GM19463 (cell line): ENCODE measurements around the gene ERMAP.

ENCODE experiments used
- ATAC-seq: cut with Tn5 transposase; IDR thresholded peaks from one replicate; pipeline ENCODE4 v1.9.1; 2021; ENCODE audit warnings: mild to moderate bottlenecking, moderate library complexity; ENCODE audit not compliant: unreplicated experiment

ERMAP gene, protein sequence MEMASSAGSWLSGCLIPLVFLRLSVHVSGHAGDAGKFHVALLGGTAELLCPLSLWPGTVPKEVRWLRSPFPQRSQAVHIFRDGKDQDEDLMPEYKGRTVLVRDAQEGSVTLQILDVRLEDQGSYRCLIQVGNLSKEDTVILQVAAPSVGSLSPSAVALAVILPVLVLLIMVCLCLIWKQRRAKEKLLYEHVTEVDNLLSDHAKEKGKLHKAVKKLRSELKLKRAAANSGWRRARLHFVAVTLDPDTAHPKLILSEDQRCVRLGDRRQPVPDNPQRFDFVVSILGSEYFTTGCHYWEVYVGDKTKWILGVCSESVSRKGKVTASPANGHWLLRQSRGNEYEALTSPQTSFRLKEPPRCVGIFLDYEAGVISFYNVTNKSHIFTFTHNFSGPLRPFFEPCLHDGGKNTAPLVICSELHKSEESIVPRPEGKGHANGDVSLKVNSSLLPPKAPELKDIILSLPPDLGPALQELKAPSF

DNA sequence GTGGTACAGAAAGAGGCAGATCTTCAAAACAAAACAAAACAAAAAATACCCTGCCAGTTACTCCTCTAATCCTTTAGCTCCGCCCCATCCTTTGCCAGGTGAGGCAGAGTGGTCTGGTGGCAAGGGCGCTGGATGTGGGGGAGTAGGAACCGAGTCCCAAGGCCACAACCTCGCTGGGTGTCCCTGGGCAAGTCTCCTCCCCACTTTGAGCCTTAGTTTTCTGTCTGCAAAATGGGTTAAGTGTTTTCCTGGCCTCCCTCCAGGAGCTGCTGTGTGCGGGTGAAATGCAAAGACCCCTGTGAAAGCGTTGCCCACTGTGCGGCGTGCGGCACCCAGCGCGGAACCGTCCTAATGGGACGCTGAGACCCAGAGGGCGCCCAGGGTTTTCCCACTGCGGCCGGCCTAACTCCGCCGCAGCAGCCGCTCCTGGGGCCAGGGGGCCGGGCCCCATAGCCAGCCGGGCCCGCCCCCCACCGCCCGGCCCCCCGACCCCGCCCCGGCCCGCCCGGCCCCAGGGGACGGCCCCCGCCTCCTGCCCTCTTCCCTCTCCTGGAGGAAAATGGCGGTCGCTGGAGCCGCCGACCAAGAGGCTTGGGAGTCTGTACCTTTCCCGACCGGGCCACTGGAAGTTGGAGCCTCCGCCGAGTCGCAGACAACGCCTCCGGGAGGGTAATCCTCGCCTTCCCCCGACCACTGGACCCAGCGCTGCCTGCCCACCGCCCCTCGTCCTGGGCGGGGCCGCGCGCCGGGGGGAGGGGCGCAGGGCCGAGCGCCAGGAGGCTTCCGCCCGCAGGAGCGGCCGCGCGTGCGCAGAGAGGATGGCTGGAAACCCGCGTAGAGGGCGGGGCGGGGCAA, at the start of gene ERMAP, which contains the start of gene SVBP:
Gene ERMAP (plus strand): TSS at position 538 of the 855 bp plus-strand sequence. CDS start 13,327 bp downstream, outside the sequence.
Gene SVBP (minus strand): TSS at position 813 of the 855 bp plus-strand sequence. CDS start 853 bp downstream, outside the sequence.
- ATAC-seq: peak; percentile 81

DNA sequence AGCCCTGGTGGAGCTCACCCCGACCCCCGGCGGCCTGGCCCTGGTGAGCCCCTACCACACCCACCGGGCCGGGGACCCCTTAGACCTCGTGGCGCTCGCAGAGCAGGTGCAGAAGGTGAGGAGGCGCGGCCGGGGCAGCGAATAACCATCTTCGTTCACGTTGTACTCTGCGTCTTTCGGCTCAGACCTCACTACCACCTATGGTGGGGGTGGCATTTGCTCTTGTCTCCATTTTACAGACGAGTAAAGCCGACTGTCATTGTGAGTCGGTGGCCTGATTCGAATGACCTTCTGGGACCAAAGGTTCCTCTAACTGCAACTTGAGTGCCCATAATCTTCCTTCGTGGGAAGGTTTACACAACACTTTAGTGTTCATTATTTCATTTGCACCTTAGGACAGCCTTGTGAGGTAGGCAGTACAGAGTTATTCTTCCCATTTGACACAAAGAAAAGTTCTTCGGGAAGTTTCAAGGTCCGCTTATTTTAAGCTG, 49.4 kb upstream of the ERMAP start:
- peak; percentile 17 for ATAC-seq

DNA sequence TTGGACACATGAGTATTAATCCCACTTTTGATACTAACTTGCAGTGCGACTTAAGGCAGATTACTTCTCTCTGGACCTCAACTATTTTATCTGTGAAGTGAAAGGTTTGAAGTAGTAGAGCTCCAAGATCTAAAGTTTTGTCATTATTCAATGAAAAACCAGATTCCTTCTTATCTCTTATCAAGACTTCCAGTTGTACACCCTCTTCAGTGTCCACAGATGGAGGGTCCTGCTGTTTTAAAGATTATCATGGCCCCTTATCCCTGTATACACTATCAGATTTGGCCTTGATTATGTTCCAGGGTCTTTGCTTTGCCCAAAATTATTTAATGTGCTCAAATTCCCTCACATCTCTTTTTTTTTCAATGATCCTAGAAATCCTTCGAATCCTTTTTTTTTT, 48.8 kb upstream of the ERMAP start:
- ATAC-seq: no peak

DNA sequence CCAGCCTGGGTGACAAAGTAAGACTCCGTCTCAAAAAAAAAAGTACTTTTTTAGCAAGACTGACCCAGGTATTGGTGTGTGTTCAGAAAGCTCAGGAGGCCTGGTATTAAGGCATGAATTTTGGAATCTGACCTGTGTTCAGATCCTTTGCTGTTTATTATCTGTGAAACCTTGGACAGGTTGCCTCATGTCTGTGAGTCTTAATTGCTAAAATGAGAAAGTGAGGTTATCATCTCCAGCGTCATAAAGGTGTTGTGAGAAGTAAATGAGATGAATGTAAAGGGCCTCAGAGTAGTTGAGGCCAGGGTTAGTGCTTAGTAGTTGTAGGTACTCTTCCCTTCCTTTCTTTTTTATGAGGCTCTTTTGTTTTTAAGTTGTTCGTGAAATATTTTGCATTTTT, 47.1 kb upstream of the ERMAP start:
- ATAC-seq: no peak

DNA sequence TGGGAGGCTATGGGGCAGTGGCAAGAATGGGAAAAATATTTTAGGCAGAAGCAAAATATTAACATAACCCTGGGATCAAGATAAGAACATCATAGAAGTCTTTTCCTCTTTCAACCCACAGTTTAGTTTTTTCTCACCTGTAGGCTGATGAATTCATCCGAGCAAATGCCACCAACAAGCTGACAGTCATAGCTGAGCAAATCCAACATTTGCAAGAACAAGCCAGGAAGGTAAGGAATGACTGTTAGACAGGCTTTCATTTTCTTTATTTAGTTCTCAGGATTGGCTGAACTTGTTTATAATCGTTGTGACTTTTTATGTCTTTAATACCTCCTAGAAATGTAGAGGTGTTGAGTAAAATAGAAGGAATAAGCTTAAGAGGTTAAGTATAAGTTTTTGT, 43.5 kb upstream of the ERMAP start:
- no peak for ATAC-seq

DNA sequence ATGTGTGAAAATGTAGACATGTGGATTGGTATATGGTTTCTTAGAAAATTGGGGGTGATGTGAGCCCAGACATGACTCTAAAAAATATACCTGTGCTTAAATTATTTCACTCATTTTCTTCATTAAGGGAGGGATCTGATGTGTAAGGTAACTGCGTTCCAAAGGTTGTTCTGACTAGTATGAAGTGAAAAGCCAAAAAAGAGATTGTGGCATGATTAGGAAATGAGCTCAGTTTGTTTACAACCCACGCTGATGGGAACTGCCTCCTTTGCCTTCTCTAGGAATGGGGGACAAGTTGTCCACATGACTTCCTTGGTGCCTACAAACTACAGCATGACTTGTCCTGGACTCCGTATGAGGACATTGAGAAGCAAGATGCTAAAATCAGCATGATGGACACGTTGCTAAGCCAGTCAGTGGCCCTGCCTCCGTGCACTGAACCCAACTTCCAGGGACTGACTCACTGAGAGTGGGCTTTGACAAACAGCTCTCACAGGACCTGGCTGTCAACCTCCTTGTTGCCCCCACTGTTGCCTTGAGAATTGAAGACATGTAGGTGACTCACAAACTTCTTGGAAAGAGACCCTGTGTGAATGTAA, 41.9 kb upstream of the ERMAP start:
- ATAC-seq: no peak

DNA sequence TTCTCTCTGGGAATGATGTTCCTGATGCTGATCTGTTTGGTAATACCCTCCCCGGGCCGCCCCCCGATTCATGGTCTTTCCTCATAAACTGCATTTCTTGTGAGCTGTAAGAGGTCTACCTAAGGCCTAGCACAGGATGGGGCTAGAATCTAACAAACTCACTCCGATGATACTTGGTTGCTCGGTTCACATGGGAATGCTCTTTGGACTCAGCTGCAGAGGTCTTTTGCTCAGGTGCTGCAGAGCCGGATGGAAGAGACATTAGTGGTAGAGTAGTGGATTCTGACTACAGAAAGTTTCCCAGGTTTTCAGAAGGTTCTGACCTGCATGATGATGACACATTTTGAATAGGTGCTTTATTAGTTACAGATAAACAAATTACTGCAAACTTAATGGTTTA, 40.4 kb upstream of the ERMAP start:
- ATAC-seq: no peak

DNA sequence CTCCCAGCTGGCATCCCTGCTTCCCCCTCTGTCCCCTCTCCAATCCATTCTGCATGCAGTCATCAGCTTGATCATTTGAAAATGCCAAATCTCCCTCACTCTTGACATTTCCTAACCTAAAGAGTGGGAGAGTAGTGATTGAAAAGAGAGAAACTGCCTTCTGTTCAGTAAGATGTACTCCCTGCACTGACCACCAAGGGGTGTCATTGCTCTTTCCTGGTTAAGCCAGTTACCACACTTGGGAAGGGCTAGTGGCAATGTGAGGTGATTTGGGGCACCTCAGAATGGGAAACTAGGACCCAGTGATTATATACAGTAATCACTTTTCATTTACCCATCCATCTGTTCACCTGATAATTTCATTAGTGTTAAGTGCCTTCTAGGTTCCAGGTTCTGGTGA, 39.1 kb upstream of the ERMAP start:
- ATAC-seq: no peak

DNA sequence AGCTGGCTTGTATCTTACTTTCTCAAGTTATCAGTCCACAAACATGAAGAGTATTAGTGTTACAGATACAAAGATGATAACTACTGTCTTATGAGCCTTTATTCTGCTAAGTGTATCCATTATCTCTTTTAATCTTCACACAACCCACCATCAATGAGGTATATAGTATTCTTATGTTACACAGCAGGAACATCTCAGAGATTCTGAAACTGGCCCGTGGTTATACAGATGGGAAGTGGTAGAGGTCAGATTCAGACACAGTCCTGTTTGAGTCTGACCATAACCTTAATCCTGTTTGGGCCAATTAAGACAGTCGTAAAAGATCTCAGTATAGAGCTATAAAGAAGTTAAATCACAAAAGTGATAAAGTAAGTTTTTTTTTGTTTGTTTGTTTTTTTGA, 37.2 kb upstream of the ERMAP start:
- no peak for ATAC-seq

DNA sequence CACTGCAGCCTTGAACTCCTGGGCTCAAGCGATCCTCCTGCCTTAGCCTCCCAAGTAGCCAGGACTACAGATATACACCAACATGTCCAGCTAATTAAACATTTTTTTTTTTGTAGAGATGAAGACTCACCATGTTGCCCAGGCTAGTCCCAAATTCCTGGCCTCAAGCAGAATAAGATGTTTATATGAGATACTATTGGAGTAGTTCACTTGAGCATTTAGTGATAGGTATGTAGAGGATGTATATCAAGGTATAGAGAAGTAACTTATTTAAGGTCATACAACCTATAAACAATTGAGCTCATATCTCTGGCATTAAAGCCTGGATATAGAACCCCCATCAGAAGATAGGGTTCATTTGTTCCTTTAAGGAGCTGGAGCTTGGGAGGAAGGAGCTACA, 36.7 kb upstream of the ERMAP start:
- no peak for ATAC-seq

DNA sequence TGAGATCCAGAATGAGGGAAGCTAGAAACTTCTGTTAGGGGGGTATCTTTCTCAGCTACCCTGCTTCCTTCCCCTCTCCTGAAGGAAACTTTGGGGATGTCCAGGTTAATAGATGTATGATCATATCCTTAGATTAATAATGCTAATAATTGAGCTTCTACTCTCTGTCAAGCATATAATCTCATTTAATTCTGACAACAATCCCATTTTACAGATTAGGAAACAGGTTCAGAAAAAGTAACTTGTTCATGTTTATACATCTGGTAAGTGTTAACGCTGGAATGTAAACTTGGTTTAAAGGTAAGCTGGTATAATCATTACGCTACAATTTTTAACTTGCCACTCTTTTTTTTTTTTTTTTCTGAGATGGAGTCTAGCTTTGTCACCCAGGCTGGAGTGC, 33.8 kb upstream of the ERMAP start:
- no peak for ATAC-seq

DNA sequence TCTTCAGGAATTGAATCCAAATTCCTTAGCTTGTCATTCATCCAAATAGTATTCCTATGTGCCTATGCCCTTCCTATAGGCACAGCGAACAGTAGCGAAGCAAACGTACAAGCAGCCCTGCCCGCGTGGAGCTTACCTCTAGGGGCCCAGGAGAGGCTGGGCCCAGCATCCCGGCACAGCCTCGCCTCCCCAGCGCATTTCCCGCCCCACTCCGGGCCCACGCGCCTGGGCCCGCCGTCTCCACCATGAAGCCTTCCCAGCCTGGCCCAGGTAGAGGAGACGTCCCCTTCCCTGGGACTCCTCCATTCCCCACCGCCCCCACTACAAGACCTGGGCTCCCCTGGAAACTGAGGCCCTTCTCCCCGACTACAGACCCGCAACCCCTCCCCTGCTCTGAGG, 32.4 kb upstream of the ERMAP start:
- no peak for ATAC-seq

DNA sequence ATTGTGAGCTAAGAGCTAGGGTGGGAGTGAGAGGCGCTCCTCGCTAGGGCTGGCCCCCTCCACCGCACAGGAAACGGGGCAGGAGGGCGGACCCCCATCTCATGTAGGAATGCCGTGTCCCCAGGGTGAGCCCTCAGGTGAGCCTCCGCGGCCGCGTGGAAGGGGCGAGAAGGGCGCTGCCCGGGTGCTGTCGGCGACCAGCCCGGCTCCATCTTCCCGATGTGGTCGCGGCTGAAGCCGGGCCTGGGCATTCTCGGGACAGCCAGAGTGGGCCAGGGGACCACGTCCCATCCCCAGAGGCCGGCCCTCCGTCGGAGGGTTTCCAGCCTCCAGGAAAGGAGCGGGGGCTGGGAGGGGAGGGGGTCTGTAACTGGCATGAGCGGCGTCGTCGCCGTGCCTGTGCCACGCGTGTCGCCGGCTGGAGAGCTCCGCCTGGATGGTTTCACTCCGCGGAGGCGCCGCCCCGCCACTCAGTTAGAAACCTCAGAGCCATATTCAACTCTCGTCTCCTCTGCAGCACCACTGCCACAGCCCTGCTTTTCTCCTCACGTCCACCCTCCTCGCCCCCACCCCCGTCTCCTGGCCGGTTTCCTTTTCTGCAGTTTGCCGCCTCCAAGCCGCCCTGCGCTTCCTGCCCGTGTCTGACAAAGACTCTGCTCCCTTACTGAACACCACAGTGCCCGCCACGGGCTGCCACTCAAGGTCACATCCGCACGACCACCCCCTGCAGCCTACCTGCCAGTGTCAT, 31.8 kb upstream of the ERMAP start, which contains the start of gene TMEM269:
Gene TMEM269 (plus strand): TSS at position 46 of the 748 bp plus-strand sequence. CDS start 4,903 bp downstream, outside the sequence.
- no peak for ATAC-seq

DNA sequence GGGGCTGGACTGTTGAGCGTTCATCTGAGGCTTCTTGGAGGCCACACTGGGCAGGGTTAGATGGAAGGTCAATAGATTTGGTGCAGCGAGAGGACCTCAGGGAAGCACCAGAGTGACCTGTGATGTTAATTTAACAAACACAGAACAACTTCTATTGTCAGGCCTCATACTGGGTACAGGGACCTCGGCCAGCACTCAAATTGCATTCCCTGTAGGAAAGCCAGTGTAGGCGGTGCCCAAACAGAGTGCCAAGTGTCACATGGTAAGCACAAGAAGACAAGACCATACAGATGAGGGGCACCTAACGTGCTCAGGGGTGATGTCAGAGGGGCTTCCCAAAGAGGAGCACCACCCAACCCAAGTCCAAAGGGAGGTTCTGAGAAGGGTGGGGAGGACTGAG, 30.8 kb upstream of the ERMAP start:
- ATAC-seq: no peak

DNA sequence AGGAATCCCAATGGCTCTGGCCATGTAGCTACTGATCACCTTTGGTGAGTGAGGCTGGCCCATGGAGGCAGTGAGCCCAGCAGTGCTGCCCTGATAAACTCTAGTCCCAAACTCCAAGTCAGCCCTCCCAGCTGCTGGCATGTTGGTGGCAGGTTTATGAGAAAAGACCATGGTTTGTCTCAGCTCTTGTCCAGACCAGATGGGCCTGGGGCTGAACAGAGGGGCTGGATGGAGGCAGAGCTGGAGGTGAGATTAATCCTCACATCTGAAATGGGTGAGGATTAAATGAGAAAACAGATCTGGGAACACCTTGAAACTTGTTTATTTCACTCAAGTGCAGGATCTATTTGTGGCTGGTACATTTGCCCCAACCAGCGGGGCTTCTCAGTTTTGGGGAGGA, 28.9 kb upstream of the ERMAP start:
- ATAC-seq: no peak

DNA sequence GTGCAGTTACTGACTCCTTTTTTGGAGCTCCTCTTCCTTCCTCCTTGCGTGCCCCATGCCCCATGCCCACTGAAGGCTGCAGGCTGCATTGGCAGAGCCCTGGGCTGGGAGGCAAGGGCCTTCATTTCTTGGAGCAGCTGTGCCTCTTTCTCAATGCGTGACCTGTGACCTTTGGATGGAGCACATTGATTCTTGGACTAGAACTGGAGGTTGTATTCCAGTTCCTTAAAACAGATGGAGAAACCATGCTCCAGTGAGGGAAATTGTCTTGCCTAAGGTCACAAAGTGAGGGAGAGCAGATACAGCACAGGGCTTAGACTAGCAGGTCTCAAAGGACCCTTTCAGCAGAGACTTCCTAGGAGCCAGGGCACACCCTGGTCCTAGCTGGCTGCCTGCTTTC, 23.1 kb upstream of the ERMAP start:
- ATAC-seq: no peak

DNA sequence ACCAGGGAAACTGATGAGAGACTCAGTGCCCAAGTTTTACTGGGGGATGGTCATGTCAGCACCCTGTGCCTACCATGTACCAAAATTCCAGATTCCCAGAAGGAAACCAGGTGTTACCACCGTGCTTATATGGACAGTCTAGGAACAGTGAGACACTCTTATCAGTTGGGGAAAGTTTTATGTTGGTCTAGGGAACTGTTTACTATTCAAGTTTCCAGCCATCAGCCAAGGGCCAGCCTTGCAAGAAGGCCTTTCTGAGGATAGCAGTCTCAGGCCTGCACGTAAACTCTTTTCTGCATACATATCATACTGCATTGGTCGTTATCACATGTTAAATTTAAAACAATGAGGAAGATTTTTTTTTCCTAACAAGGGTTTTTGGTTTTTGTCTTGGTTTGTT, 19.5 kb upstream of the ERMAP start:
- ATAC-seq: no peak

DNA sequence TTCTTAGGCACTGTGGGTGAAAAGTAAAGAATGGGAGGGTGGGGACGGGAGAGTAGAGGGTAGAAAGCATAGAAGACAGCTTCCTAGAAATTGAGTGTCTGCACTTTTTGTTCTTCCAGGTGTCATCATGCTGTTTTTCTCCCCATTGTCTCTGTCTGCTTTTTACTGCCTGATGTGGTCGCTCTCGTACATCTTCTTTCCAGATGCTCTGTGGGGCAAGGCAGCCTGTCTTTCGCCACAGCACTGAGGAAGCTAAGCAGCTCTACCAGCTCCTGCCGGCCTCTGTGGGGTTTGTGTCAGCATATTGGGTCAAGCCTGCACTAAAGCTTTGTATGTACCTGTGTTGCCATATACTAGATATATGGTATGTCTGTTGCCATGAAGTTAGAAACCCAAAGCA, 18.9 kb upstream of the ERMAP start:
- ATAC-seq: no peak

DNA sequence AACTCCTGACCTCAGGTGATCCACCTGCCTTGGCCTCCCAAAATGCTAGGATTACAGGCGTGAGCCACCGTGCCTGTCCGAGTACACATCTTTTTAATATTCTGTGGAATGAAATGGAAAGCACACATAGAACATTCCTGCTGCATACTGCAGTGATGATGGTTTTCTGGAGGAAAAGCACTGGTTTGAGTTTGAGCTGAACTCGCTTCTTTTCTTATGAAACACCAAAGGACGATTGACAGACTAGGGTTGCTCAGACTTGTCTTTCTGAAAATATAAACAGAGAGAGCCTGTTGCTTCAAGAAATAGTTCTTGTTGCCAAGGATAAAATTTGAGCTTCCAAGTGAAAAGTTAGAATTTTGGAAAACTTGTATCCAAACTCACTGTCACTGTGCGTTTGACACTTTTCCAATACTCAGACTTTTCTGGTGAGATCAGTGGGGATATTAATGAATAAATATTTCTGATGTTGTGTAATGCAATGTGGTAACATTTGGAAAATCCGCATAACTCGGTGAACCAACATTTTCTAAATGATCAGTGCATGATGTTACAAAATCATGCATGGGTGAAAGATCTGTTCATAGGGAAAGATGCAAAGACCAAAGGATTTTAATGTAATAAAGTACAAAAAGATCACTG, 15.0 kb upstream of the ERMAP start:
- ATAC-seq: no peak

DNA sequence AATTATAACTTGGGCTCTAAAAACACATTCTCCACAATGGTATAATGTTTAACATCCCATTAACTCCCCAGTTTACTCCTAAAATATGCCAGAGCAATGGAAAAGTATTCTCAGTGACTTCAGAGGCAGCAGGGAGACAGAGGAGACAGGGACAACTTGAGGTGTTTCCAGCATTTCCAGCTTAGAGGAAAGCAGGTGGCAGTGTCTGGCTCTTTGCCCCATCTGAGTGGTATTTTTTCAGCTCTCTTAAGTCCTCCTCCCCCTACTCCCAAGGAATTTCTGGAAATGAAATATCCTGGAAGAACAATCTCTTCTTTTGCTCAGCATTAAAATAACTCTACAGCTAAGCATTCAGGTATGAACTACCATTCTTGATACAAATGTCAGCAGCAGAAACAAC, 10.8 kb upstream of the ERMAP start:
- no peak for ATAC-seq
